NB4 (cell line): Measurements from ENCODE around the gene DPF3.
A peak's percentile ranks its signal among the peaks of the same experiment; 100 is the strongest.

Experiments
- DNase-seq: peaks from one replicate; pipeline ENCODE4 v3.0.0; 2010; ENCODE audit warnings: low read depth
- H3K4me3 ChIP-seq: one replicate; pipeline ENCODE4 v1.5.1; 2011; ENCODE audit warnings: mild to moderate bottlenecking, low read depth, low read length, moderate library complexity
- CTCF ChIP-seq: IDR thresholded peaks from one replicate; pipeline ENCODE4 v1.5.1; 2012; ENCODE audit warnings: low read depth, low read length
- MAX ChIP-seq: IDR thresholded peaks from 2 replicates; pipeline ENCODE4 v1.6.1; 2011; ENCODE audit warnings: low read depth, low read length
- MYC ChIP-seq: IDR thresholded peaks from 2 replicates; pipeline ENCODE4 v1.6.1; 2011; ENCODE audit warnings: low read depth, low read length
- POLR2A ChIP-seq: IDR thresholded peaks from 2 replicates; pipeline ENCODE4 v1.6.1; 2011; ENCODE audit warnings: mild to moderate bottlenecking; ENCODE audit not compliant: insufficient read length; ENCODE audit errors: extremely low read depth

Gene DPF3

DNA sequence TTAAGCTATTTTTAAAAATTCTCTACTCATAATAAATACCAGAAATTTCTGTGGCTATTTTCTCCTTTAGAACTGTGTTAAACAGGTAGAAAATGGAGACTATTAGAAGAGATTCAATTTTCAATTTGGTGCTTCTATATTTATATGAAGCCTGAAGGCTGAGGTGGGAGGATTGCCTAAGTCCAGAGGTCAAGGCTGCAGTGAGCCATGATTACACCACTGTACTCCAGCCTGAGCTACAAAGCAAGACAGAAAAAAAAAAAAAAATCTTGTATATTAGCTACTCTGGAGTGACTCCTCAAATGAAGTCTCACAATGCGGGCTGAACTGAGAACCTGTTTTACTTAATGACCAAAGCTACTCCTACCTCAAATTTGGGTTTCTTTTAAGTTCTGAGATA is 9.8 kb upstream of the DPF3 start:
- no peak overlapping the region for H3K4me3 ChIP-seq
- DNase-seq = no peak
- TF ChIP-seq MAX (no peak), CTCF (no peak), MYC (no peak), POLR2A (no peak)

DNA sequence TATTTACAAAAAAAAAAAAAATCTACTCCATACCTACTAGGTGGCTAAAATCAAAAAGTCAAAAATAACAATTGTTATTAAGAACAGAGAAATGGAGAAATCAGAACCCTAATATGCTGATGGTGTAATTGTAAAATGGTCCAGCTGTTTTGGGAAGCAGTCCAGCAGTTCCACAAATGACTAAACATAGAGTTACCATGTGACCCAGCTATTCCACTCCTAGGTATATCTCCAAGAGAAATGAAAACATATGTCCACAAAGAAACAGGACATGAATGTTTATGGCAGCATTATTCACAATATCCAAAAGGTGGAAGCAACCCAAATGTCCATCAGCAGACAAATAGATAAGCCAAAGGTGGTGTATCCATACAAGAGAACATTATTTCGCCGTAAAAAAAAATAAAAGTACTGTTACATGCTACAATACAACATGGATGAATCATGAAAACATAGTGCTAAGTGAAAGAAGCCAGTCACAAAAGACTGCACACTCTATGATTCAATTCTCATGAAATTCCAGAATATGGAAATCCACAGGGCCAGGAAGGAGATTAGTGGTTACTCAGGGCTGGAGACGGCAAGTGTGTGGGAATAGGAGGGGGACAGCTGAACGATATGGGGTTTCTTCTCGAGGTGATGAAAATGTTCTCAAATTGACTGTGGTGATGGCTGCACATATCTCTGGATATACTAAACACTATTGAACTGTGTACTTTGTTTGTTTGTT is 9.1 kb upstream of the DPF3 start:
- no peak overlapping the region for H3K4me3 ChIP-seq
- TF ChIP-seq CTCF (no peak), MYC (no peak), POLR2A (no peak), MAX (no peak)
- no peak for DNase-seq

GRCh38 chr14:72901361-72901760 is 7.5 kb upstream of the DPF3 start:
- DNase-seq = no peak
- H3K4me3 ChIP-seq = no peak overlapping the region
- TF ChIP-seq MYC = no peak
- no peak for TF ChIP-seq CTCF
- TF ChIP-seq MAX = no peak
- no peak for TF ChIP-seq POLR2A

GRCh38 chr14:72898448-72898847 is 4.5 kb upstream of the DPF3 start:
- no peak for TF ChIP-seq CTCF
- TF ChIP-seq MAX = no peak
- no peak for TF ChIP-seq POLR2A
- TF ChIP-seq MYC = no peak
- no peak overlapping the region for H3K4me3 ChIP-seq
- peak; percentile 64 for DNase-seq

DNA sequence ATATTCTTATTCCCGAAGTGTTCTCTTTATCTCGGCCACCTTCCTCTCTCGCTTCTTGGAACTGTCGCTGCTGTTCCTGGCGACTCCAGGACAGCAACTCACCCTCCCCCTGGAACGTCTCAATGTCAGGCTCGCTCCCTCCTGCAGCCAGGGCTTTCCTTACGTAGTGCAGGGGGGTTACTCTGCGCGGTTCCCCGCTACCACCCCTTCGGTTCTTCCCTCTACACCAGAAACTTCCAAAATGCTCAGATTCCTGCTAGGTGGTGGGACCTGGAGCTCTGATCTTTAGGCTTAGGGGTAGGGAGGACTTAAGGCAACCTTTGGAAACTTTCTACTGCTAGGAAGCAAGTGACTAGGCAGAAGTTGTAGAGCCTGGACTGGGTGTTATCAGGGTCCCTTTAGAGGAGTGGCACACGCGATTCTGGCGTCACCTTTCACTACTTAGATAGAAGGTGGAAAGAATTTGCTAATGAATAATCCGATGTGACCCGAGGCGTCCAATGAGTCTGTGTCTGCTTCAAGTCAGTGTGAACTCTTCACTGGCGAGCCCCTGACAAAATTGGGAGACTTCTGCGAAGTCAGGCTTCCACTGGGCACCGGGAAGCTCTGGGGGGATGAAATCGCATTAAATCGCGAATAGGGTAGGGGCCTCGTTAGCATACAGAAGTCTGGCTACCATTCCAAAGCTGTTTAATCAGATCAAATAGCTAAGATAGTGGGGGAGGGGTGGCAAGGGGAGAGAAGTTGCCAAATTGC is 900 bp upstream of the DPF3 start:
- peak overlapping the region; percentile 51 for H3K4me3 ChIP-seq
- DNase-seq = no peak
- TF ChIP-seq POLR2A = no peak
- TF ChIP-seq CTCF = no peak
- no peak for TF ChIP-seq MAX
- no peak for TF ChIP-seq MYC

- TF ChIP-seq POLR2A (no peak), MYC (no peak), MAX (no peak), CTCF (no peak)
- peak overlapping the region; percentile 51 for H3K4me3 ChIP-seq
These were observed 372 bp upstream of the DPF3 start for GRCh38 chr14:72894323-72894622.

More at GRCh38 chr14:72894323-72894622, 372 bp upstream of the DPF3 start:
- DNase-seq = no peak
